Endothelial cell of hepatic sinusoid (primary cell): ENCODE data around the gene FAAP100.

Experiments used
- in situ Hi-C: cut with HindIII; loops from 2 replicates; pipeline ENCODE4 v1.10.0; 2017; ENCODE audit warnings: low sequenced_read_pairs

FAAP100 gene

DNA sequence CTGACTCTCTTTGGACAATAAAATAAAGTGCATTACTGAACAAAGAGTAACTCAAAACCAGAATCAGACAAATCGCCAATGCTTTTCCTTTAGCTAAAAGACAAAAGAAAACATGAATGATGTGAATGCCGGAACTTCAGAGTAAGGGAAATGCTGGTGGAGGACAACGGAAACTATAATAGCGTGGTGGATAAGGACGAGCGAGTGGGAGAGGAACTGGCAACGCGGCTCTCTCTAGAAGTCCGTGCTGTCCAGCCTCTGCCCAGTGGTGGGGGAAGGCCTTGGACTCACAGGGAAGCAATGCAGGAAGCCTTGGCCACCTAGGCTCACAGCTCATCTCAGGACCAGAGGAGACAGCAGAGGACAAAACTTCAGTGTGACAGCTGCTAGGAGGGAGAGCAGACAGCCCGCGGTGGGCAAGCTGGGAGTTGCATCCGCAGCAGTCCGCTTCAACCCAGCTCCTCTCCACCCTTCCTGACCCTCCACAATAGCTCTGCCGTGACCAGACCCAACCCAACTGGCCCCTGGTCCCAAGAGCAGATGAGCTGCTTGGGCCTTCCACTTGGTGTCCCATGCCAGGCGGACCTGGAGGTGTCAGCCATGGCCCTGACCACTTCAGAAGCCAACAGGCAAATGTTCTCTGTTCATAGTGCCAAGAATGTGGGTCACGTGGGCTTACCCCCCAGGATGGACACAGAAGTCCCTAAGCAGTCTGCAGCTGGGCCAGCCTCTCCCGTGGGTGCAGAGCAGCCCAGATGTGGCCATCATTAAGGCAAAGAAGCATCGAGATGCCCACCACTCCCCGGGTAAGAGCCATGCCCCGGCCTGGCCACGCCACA, 5.3 kb upstream of the FAAP100 start:
- in situ Hi-C loops = no loop called here

GRCh38 chr17:81556863-81557262, 4.7 kb upstream of the FAAP100 start:
- in situ Hi-C loops = no loop called here

DNA sequence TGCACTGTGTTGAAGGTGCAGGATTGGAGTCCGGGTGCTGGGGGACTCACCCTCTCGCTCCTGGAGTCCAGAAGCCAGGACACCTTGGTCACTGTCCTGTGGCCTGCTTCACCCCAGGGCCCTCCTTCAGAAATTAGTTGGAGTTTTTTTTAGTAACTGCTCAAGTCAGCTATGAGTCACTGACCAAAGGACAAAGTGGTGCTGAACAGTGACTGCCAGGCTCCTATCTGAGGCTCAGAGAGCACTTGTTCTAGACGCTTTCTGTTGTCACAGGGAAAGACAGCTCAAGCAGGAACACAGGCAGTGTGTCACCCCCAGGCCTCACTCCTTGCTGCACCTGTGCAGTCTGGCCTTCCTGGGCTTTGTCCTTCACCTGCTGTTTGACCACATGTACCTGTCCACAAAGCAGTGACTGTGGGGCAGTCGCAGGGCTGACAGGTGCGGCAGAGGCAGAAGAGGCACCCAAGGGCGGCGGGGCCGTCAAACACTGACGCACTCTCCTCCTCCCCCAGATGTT, 4.1 kb upstream of the FAAP100 start:
- in situ Hi-C loops = no loop called here

DNA sequence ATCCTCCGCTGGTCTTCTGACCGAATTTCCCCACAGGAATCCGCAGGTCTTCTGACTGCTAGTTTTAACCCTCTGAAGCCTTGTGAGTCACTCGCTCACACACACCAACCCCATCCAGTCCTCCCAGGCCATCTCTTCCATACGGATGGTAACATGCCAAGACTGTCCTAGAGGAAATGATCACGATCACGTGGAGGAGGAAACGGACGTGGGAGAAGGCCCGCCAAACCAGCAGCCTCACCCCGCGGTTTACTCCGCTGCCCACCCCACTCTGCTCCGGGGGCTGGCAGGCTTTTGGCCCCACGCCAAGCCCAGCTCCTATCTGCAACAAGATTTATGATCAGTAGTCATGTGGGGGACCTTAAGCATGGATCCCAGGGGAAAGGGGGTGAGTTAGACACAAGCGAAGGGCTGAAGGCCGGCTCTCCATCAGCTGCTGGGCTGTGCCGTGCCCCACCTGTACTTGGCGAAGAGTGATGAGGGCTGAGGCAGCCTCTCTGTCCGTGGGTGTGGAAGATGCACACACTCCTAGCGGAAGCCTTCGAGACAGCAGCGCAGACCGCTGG, 1.5 kb upstream of the FAAP100 start:
- in situ Hi-C loops = no loop called here

GRCh38 chr17:81553018-81553615, 964 bp upstream of the FAAP100 start:
- in situ Hi-C loops = no loop called here

DNA sequence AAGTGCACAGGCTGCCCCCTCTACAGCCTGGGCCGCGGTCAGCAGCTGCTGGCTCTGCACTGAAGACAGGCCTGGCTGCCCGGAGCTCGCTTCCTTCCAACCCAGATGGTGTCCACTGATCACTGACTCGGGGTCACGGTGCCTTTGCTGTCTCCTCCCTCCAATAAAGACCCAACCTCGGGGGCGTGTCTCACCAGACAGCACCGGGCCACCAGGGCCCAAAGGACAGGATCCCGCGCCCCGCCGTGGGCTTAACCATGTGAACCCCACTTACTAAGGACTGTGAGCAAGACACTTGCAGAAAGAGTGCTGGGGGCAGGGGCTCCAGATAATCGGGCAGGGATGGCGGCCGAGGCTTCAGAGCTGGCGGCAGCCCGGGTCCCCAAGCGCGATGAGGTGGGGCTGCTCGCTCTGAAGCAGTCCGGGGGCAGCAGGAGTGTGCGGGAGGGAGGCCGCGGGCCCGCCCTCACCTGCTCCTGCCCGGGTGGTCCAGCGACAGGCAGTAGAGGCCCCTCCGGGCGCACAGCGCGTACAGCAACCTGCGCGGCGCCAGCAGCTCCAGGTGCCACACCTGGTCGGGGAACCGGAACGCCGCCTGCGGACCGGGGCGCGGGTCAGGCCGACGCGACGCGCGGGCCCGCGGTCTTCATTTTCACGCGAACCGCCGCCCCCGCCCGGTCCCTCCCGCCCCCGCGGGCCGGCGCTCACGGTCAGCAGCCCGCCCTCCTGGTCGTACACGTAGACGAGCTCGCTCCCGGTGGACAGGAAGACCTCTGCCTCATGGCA, 502 bp downstream of the FAAP100 start:
- in situ Hi-C loops = no loop called here

DNA sequence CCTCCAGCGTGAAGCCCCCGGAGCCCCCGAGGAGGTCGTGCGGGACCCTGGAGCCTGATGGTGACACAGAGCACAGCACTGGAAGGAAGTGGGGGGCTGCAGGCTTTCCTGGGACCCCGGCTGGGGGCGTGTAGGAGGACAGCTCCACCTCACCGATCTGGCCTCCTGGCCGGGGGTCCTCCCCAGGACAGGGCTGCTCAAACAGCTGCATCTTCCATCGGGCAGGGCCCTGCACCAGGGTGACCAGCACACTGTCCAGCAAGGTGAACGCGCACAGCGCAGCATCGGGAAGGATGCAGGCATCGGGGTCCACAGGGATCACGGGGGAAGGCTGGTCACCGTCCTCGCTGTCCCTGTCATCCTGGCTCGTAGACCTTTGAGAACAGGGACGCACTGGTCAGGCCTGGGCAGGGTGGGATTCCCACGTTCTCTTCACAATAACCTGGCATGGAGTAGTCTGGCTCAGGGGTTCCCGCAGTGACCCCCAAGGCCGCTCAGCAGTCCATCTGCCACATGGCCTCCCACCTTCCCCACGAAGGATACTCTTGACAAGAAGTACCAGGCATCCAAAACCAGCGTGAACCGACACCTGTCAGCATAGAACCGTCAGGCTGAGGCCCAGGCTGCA, 1.2 kb downstream of the FAAP100 start:
- in situ Hi-C loops = no loop called here

- in situ Hi-C loops = no loop called here
Observed at GRCh38 chr17:81550285-81550684, 1.9 kb downstream of the FAAP100 start.

DNA sequence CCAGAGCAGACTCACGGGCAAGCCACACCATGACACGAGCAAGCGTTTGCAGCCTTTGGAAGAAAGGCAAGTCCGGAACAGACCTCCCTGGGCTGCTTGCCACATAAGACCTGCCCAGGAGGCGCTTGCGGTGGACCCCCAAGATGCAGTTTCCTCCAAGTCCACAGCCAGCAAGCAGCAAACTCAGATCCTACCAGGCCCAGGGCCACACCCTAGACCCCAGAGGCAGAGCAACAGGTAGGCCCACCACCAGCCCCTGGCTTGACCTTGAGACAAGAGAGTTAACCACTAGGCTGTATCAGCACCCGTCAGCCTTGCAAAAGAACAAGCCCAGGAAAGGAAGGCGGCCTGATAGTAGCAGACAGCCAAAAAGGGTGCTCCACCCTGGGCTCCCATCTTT, 2.3 kb downstream of the FAAP100 start:
- in situ Hi-C loops = no loop called here

DNA sequence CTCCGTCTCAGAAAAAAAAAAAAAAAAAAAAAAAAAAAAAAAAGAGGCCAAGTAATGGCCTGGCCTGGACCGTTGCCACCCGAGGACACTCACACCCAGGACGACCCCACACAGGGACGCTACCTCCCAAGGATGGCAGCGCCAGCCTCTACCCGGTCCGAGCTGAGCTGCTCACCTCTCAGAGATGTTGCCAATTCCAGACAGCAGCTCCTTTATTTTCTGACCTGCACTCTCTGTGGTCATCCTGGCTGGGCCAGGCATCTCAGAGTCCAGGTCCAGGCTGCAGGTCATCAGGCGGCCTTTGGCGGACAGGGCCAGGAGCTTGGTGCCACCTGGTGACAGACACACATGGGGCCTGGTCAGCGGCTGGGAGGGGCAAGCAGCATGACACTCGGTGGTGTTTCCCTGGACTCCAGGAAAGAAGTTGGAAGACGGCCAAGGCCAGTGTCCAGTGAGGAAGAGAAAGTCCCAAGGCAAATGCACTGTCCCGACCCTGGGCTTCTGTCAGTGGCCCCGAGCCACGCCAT, 3.1 kb downstream of the FAAP100 start:
- in situ Hi-C loops = no loop called here

- in situ Hi-C loops = no loop called here
Observed at GRCh38 chr17:81547614-81547982, 4.6 kb downstream of the FAAP100 start.

- in situ Hi-C loops = no loop called here
Observed at GRCh38 chr17:81546906-81547613, 5.1 kb downstream of the FAAP100 start.

DNA sequence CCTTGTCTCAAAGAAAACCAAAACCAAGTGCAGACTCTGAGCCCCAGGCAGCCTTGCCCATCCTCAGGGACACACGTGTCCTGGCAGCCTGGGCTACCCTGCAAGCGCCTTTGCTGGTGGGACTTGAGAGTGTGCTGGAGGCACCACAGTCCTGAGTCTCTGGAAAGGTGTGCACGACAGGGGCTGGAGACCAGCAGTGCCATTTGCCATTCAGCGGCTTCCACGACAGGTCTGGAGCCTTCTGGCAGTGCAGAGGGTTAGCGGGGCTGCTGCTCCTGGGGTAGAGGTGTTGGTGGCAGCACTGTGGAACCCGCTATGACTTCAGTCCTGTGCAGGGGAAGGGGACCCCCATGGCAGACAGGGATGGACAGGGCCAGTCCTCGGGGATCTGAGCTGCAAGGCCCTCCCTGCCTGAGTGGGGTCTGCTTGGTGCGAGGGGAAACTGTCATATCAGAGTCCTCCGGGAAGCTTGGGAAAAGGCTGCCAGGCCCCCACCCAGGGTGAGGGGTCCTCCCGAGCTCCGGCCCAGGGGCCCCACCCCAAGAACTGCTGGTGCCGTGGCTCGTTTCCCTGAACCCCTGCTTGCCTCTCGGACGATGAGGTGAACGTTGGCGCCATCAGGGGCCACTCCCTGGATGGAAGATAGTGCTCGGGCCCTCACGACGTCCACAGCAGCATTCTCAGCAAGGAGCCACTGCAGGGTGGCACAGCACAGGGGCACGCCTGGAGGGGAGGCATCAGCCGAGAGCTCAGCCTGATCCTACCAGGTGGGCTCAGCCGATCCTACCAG, 6.8 kb downstream of the FAAP100 start:
- in situ Hi-C loops = no loop called here

- in situ Hi-C loops = no loop called here
Observed at GRCh38 chr17:81544281-81544974, 7.7 kb downstream of the FAAP100 start.

- in situ Hi-C loops = no loop called here
Observed at GRCh38 chr17:81543756-81544155, 8.4 kb downstream of the FAAP100 start.

DNA sequence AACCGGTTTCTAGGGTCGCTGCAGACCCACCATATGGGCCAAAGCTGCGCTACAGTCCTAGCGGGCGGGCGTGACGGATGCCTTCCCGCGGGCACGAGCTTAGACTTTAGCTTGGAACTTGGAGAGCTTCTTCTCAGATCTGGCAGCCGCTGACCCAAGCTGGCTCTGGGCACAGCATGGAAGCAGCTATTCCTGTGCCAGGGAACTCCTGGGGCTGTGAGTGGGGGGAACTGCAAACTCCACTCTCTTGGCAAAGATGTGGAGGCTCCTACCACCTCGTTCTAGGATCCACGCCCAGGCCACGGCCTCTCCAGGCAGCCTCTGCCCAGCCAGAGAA, 8.8 kb downstream of the FAAP100 start:
- in situ Hi-C loops = no loop called here

DNA sequence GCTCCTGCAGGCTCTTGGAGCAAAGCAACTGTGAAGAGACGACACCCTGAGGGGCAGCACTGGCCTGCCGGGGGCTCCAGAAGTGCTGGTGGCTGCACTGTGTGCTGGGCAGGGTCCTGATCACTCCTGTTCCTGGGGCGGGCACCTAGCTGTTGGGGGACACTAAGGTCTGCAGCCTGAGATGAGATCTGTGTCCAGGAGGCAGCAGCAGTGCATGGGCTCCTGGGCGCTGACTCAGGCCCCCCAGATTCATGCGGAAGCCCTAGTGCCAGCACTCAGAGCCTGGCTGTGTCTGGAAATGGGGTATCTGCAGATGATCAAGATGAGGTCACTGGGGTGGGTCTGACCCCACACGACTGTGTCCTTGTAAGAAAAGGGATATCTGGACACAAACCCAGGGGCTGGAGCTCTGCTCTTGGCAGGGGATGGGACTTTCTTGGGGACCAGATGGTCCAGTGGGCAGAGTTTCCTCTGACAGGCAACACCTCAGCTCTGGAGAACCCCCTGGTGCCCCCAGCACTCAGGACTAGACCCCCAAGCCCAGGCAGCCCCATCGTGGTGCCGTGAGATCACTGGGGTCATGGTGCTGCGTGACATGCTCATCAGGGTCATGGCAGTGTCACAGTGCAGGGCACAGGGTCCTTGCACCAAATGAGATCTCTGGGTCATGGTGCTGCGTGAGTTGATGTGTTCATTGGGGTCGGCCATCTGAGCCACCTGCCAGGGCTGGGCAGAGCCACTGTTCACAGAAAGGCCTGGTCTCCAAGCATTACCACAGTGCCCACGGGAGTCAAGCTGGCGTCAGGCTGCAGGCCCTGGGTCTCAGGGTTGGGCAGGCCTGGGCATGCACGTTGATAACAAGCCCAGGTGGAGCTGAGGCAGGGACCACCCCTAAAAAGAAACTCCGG, 9.5 kb downstream of the FAAP100 start:
- in situ Hi-C loops = no loop called here

DNA sequence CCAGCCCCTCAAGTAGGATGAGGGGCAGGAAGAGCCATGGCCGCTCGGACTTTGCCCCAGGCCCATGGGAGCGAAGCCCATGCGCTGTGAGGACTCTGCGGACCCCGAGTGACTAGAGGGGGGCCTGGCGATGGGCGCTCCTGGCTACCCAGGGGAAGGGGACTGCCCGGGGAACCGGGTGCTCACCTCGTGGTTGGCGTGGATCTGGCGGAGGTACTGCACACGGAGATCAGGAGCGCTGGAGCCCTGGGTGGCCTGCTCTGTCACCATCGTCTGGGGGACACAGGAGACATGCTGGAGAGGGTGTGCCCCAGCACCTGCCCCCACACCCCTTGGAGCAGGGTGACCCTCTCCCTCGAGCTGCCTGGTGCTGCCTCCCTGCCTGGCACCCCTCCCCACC, 11.0 kb downstream of the FAAP100 start:
- in situ Hi-C loops = no loop called here
